Measurements from ENCODE around the gene ATP6V1F. TPM values are rescaled to one million over a fixed set of nuclear protein-coding genes. Genes with fewer than 3 reads are reported as not detected.

ATP6V1F gene
- polyA plus RNA-seq, 3 donors: 327 to 593 (median 511) TPM

GRCh38 chr7:128838109-128838779, 24.4 kb upstream of the ATP6V1F start:
- Histone ChIP-seq H3K4me3 (replicated peaks in 1 of 3; ENCODE audit: low read depth in 2 of 3, low read length in 3 of 3) (no peak overlapping the region), H3K79me2 (ENCODE audit: insufficient read depth, low read length) (no peaks in the 10 kb centered on the region), H2AFZ (ENCODE audit: insufficient read depth, low read depth, low read length, poor library complexity, severe bottlenecking) (no peak overlapping the region), H3K36me3 (replicated peaks in 1 of 2; ENCODE audit: control insufficient read depth in 1 of 2, insufficient read depth in 2 of 2, low read length in 2 of 2) (no peaks in the 10 kb centered on the region), H4K20me1 (ENCODE audit: insufficient read depth, low read length) (no peaks in the 10 kb centered on the region), H3K27me3 (ENCODE audit: control insufficient read depth in 2 of 2, insufficient read depth in 2 of 2, low read length in 2 of 2) (peaks cover 0 to 12% of the 10 kb centered on the region in 2 donors), H3K9ac (ENCODE audit: insufficient read depth, low read length, poor library complexity, severe bottlenecking) (no peak overlapping the region), H3K9me3 (replicated peaks in 1 of 2; ENCODE audit: control insufficient read depth in 1 of 2, insufficient read depth in 1 of 2, low read length in 2 of 2) (no peaks in the 10 kb centered on the region), H3K4me1 (ENCODE audit: control insufficient read depth in 1 of 2, insufficient read depth in 2 of 2, low read length in 2 of 2) (no peaks in the 10 kb centered on the region), H3K27ac (ENCODE audit: low read depth in 1 of 2, low read length in 2 of 2) (no peak overlapping the region), H3K4me2 (replicated peaks; ENCODE audit: extremely low read depth, low read length, poor library complexity, severe bottlenecking) (no peak overlapping the region)
- 96% methylated on average over 19 of the region's 22 CpGs for WGBS (ENCODE audit: insufficient coverage)
- Mint-ChIP-seq H3K27me3 (ENCODE audit: low read depth in 3 of 3) (peaks cover 10 to 19% (median 16%) of the 10 kb centered on the region in 3 donors), H3K4me3 (no peak overlapping the region), H3K27ac (no peak overlapping the region), H3K4me1 (peaks cover 3% of the 10 kb centered on the region), H3K9me3 (no peaks in the 10 kb centered on the region), H3K36me3 (no peaks in the 10 kb centered on the region)
- DNase-seq: no peak
- no peak for TF ChIP-seq CTCF (IDR thresholded peaks at IDR 0.05)
- intact Hi-C loops (cut with micrococcal nuclease): no loop called here

GRCh38 chr7:128838981-128839731, 23.5 kb upstream of the ATP6V1F start:
- Histone ChIP-seq H3K9ac (ENCODE audit: insufficient read depth, low read length, poor library complexity, severe bottlenecking) (no peak overlapping the region), H3K4me2 (replicated peaks; ENCODE audit: extremely low read depth, low read length, poor library complexity, severe bottlenecking) (no peak overlapping the region), H4K20me1 (ENCODE audit: insufficient read depth, low read length) (no peaks in the 10 kb centered on the region), H3K36me3 (replicated peaks in 1 of 2; ENCODE audit: control insufficient read depth in 1 of 2, insufficient read depth in 2 of 2, low read length in 2 of 2) (no peaks in the 10 kb centered on the region), H3K27ac (ENCODE audit: low read depth in 1 of 2, low read length in 2 of 2) (no peak overlapping the region), H3K27me3 (ENCODE audit: control insufficient read depth in 2 of 2, insufficient read depth in 2 of 2, low read length in 2 of 2) (peaks cover 0 to 3% of the 10 kb centered on the region in 2 donors), H3K9me3 (replicated peaks in 1 of 2; ENCODE audit: control insufficient read depth in 1 of 2, insufficient read depth in 1 of 2, low read length in 2 of 2) (no peaks in the 10 kb centered on the region), H2AFZ (ENCODE audit: insufficient read depth, low read depth, low read length, poor library complexity, severe bottlenecking) (no peak overlapping the region), H3K4me3 (replicated peaks in 1 of 3; ENCODE audit: low read depth in 2 of 3, low read length in 3 of 3) (no peak overlapping the region), H3K79me2 (ENCODE audit: insufficient read depth, low read length) (no peaks in the 10 kb centered on the region), H3K4me1 (ENCODE audit: control insufficient read depth in 1 of 2, insufficient read depth in 2 of 2, low read length in 2 of 2) (no peaks in the 10 kb centered on the region)
- intact Hi-C loops (cut with micrococcal nuclease): no loop called here
- Mint-ChIP-seq H3K9me3 (no peaks in the 10 kb centered on the region), H3K4me3 (no peak overlapping the region), H3K27me3 (ENCODE audit: low read depth in 3 of 3) (peaks cover under 1 to 11% (median 10%) of the 10 kb centered on the region in 3 donors), H3K4me1 (peaks cover 3% of the 10 kb centered on the region), H3K36me3 (no peaks in the 10 kb centered on the region), H3K27ac (no peak overlapping the region)
- DNase-seq: no peak
- 96% methylated on average over 16 of the region's 17 CpGs for WGBS (ENCODE audit: insufficient coverage)
- TF ChIP-seq CTCF (IDR thresholded peaks at IDR 0.05): no peak

Data from CD14-positive monocyte (primary cell).